ENCODE measurements around the gene ITGB4. TPM values are rescaled to one million over a fixed set of nuclear protein-coding genes. Genes with fewer than 3 reads are reported as not detected.
A peak's percentile ranks its signal among the peaks of the same experiment; 100 is the strongest.

ITGB4 gene
- total RNA-seq, 1 experiment from 2014 or later, result 568 TPM

DNA sequence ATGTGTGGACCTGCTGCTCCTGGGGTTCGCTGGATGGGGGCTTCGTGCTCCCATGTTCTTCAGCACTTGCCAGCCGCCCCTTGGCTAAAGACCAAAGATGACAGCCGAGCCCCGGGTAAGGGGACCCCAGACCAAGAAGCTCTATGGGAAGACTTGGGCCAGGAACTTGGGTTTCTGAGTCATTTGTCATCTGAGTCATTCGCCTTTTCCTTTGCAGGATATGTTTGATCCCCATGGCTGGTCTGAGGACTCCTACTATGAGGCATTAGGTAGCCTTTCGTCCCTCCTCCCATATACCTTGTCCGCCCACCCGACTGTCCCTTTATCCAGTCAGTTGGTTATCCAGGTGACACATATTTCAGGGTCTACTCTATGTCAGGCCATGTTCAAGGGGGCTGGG is 17.7 kb upstream of the ITGB4 start:
- Histone ChIP-seq H3K4me1 (ENCODE audit: control insufficient read depth in 1 of 2, insufficient read depth in 2 of 2, low read length in 2 of 2) (peaks cover 73 to 100% of the 10 kb centered on the region in 2 experiments), H3K9me2 (ENCODE audit: insufficient read depth) (no peaks in the 10 kb centered on the region), H3K79me2 (ENCODE audit: insufficient read depth, low read length) (peaks cover 22% of the 10 kb centered on the region), H3K27ac (ENCODE audit: low read depth, low read length) (peak overlapping the region; percentile 34; the same call in 1 of the 2 replicates), H4K20me1 (ENCODE audit: insufficient read depth) (no peaks in the 10 kb centered on the region), H3K4me3 (replicated peaks in 1 of 2; ENCODE audit: low read depth in 1 of 2, low read length in 2 of 2) (no peak overlapping the region), H3K36me3 (ENCODE audit: control insufficient read depth in 1 of 2, insufficient read depth in 2 of 2, low read length in 2 of 2) (peaks cover 26 to 66% of the 10 kb centered on the region in 2 experiments), H3K4me2 (ENCODE audit: low read length) (peak overlapping the region; percentile 44), H3K9ac (ENCODE audit: low read length) (peak overlapping the region; percentile 16; the same call in 1 of the 2 replicates), H3K27me3 (ENCODE audit: insufficient read depth, low read length) (no peaks in the 10 kb centered on the region), H3K9me3 (ENCODE audit: control insufficient read depth in 1 of 2, insufficient read depth in 1 of 2, low read depth in 1 of 2, low read length in 2 of 2) (no peaks in the 10 kb centered on the region), H2AFZ (ENCODE audit: low read depth, low read length, poor library complexity, severe bottlenecking) (no peak overlapping the region)
- intact Hi-C loops (cut with micrococcal nuclease), result no loop called here
- ChIA-PET CTCF (interaction anchor here (1.0 kb wide), 1 partner anchor 44 kb away, joined by 3 read pairs; no protein-coding TSS in a partner anchor), POLR2A (interaction anchor here (1.0 to 1.4 kb wide), 3 partner anchors 17 to 76 kb away, joined by 4 to 5 read pairs (median 4); partner anchors contain the start of gene ITGB4), RAD21 (ENCODE audit: low non-redundant PET in 1 of 2, low total read pairs in 2 of 2, uncharacterized antibody in 2 of 2, unreplicated experiment in 2 of 2) (no interaction called here)
- TF ChIP-seq POLR2A (IDR thresholded peaks at IDR 0.05; ENCODE audit: borderline replicate concordance, extremely low read depth, insufficient read depth, insufficient read length), result no peak
- TF ChIP-seq TCF7L2 (IDR thresholded peaks at IDR 0.05; ENCODE audit: borderline replicate concordance, extremely low read depth, insufficient read depth, insufficient read length), result peak; percentile 12
- TF ChIP-seq CEBPB (IDR thresholded peaks at IDR 0.05; ENCODE audit: low read depth), result no peak
- TF ChIP-seq POLR2AphosphoS5 (IDR thresholded peaks at IDR 0.05; ENCODE audit: low read depth, low read length), result no peak
- TF ChIP-seq, protein P1, sequence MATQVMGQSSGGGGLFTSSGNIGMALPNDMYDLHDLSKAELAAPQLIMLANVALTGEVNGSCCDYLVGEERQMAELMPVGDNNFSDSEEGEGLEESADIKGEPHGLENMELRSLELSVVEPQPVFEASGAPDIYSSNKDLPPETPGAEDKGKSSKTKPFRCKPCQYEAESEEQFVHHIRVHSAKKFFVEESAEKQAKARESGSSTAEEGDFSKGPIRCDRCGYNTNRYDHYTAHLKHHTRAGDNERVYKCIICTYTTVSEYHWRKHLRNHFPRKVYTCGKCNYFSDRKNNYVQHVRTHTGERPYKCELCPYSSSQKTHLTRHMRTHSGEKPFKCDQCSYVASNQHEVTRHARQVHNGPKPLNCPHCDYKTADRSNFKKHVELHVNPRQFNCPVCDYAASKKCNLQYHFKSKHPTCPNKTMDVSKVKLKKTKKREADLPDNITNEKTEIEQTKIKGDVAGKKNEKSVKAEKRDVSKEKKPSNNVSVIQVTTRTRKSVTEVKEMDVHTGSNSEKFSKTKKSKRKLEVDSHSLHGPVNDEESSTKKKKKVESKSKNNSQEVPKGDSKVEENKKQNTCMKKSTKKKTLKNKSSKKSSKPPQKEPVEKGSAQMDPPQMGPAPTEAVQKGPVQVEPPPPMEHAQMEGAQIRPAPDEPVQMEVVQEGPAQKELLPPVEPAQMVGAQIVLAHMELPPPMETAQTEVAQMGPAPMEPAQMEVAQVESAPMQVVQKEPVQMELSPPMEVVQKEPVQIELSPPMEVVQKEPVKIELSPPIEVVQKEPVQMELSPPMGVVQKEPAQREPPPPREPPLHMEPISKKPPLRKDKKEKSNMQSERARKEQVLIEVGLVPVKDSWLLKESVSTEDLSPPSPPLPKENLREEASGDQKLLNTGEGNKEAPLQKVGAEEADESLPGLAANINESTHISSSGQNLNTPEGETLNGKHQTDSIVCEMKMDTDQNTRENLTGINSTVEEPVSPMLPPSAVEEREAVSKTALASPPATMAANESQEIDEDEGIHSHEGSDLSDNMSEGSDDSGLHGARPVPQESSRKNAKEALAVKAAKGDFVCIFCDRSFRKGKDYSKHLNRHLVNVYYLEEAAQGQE (IDR thresholded peaks at IDR 0.05; ENCODE audit: low read depth), result no peak
- no peak for TF ChIP-seq ATF3 (IDR thresholded peaks at IDR 0.05)
- TF ChIP-seq RAD21 (IDR thresholded peaks at IDR 0.05; ENCODE audit: low read depth), result no peak
- TF ChIP-seq CBX3 (IDR thresholded peaks at IDR 0.05; ENCODE audit: low read depth), result no peak
- no peak for TF ChIP-seq SIN3A (IDR thresholded peaks at IDR 0.05; ENCODE audit: low read depth)
- no peak for ATAC-seq
- no peak for DNase-seq (ENCODE audit: low read depth, low spot score)
- BruUV-seq (replicated peaks), result no TSS peak
